Occipital lobe (tissue), 2 donors: ENCODE data around the gene SPNS1. TPM values are rescaled to one million over a fixed set of nuclear protein-coding genes. Genes with fewer than 3 reads are reported as not detected.
"Not testable (repeated sequence)": the region's sequence is repeated elsewhere in the genome, so short reads cannot be mapped to it uniquely, and the experiment has no call there.

Source experiments
- DNase-seq: peaks from one replicate; lab custom pipeline; 2025; lab: John Stamatoyannopoulos, UW
- total RNA-seq: library from RNA; depleted of rRNA; stranded (reverse); fragments of >200 nt; gene quantifications from one replicate; pipeline ENCODE4 v1.2.3, GENCODE V29; 2014

SPNS1 gene
- total RNA-seq, result 17.8 TPM

GRCh38 chr16:28974437-28975157 is at the start of gene SPNS1:
Gene SPNS1 (plus strand): TSS chr16:28974778. CDS start chr16:28975152, 374 bp downstream.
- peak; percentile 94 for DNase-seq

DNA sequence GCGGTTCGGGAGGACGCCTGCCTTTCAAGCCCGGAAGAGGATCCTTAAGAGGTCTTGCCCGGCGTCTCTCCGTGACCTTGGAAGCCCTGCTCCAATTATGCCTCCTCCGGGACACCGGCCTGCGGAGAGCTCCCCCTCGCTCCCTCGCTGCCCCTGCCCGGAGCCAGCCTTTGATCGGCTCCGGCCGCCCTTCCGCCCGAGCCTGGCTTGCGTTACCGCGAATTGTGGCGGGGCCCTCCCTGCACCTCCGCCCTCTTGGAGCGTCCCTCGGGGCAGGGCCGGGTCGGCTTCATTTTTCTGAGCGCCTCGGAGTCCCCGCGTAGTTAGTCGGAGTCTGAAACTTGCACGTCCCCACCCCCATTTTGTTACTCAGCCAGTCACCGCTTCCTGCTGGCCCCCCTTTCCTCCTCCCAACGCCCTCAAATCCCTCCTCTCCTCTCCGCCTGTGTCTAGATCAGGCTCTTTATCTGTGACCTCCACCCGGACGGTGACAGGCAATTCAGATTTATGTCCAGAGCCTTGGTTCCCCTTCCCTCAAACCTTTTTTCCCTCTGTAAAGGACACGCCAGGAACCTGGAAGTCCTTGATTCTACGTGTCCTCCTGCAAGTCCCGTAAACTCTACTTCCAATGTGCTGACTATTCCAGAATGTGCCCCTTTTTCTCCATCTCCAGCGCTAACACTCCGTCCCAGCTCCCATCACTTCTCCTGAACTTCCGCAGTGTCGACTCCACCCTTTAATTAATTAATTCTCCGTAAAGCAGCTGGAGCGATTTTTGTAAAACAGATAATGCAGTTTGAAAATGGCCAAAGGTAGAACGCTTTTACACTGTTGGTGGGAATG is 49.0 kb upstream of the SPNS1 start:
- DNase-seq, result peak; percentile 69

DNA sequence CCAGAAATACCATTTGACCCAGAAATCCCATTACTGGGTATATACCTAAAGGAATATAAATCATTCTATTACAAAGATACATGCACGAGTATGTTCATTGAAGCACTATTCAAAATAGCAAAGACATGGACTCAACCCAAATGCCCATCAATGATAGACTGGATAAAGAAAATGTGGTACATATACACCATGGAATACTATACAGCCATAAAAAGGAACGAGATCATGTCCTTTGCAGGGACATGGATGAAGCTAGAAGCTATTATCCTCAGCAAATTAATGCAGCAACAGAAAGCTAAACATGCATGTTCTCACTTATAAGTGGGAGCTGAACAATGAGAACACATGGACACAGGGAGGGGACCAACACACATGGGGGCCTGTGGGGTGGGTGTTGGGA is 48.3 kb upstream of the SPNS1 start:
- not testable (repeated sequence) for DNase-seq

GRCh38 chr16:28927815-28928214 is 46.8 kb upstream of the SPNS1 start:
- no peak for DNase-seq

GRCh38 chr16:28930203-28930602 is 44.4 kb upstream of the SPNS1 start:
- DNase-seq, result no peak

GRCh38 chr16:28930652-28931051 is 43.9 kb upstream of the SPNS1 start:
- DNase-seq, result no peak

DNA sequence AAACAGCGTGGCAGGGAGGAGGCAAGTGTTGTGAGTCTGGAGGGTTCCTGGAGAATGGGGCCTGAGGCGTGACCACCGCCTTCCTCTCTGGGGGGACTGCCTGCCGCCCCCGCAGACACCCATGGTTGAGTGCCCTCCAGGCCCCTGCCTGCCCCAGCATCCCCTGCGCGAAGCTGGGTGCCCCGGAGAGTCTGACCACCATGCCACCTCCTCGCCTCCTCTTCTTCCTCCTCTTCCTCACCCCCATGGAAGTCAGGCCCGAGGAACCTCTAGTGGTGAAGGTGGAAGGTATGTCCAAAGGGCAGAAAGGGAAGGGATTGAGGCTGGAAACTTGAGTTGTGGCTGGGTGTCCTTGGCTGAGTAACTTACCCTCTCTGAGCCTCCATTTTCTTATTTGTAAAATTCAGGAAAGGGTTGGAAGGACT is 42.8 kb upstream of the SPNS1 start, which contains the start of gene CD19:
CD19 (plus strand) TSS at position 171 of the 425 bp plus-strand sequence; CDS start at position 201, 30 bp downstream.
- DNase-seq, result no peak

DNA sequence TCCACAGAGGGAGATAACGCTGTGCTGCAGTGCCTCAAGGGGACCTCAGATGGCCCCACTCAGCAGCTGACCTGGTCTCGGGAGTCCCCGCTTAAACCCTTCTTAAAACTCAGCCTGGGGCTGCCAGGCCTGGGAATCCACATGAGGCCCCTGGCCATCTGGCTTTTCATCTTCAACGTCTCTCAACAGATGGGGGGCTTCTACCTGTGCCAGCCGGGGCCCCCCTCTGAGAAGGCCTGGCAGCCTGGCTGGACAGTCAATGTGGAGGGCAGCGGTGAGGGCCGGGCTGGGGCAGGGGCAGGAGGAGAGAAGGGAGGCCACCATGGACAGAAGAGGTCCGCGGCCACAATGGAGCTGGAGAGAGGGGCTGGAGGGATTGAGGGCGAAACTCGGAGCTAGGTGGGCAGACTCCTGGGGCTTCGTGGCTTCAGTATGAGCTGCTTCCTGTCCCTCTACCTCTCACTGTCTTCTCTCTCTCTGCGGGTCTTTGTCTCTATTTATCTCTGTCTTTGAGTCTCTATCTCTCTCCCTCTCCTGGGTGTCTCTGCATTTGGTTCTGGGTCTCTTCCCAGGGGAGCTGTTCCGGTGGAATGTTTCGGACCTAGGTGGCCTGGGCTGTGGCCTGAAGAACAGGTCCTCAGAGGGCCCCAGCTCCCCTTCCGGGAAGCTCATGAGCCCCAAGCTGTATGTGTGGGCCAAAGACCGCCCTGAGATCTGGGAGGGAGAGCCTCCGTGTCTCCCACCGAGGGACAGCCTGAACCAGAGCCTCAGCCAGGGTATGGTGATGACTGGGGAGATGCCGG is 42.0 kb upstream of the SPNS1 start:
- no peak for DNase-seq

GRCh38 chr16:28933171-28933570 is 41.4 kb upstream of the SPNS1 start:
- DNase-seq, result no peak

DNA sequence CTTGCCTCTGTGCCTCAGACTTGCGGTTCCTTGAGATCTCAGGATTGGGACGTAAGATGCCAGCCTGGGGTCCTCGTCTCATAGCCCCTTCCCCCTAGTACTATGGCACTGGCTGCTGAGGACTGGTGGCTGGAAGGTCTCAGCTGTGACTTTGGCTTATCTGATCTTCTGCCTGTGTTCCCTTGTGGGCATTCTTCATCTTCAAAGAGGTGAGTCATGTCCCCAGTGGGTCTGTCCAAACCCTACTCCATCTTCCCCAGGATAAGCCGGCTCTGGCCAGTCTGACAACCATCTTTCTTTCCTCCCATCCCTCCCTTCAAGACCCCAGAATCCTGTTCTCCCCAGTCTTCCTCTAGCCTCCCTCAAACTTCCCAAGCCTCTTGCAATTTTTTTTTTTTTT is 39.2 kb upstream of the SPNS1 start:
- DNase-seq, result no peak

DNA sequence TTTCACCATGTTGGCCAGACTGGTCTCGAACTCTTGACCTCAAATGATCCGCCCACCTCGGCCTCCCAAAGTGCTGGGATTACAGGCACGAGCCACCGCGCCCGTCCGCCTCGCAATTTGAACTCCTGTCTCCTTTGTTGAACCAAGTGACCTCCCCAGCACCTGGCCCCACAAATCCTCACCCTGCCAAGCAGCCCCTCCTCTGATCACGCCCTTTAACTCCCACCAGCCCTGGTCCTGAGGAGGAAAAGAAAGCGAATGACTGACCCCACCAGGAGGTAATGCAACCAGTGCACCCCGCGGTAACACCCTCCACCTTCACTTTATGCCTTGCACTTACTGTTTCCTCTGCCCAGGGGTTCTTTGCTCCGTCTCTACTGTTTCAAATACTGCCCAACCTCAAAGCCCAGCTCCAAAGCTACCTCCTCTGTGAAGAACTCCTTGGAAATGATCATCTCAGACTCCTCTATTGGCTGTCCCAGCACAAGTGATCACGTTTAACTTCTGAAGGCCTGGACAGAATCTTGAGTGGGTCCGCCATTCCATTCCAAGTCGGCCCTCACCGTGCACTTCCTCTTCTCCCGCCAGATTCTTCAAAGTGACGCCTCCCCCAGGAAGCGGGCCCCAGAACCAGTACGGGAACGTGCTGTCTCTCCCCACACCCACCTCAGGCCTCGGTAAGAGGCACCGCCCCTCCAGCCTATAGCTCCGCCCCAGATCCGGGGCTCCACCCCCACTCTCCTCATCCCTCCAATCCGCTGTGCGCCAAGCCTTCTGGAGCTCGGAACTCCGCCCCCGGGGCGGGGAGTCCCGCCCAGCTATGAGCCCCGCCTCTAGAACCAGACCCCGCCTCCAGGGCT is 38.4 kb upstream of the SPNS1 start:
- peak; percentile 18 for DNase-seq

DNA sequence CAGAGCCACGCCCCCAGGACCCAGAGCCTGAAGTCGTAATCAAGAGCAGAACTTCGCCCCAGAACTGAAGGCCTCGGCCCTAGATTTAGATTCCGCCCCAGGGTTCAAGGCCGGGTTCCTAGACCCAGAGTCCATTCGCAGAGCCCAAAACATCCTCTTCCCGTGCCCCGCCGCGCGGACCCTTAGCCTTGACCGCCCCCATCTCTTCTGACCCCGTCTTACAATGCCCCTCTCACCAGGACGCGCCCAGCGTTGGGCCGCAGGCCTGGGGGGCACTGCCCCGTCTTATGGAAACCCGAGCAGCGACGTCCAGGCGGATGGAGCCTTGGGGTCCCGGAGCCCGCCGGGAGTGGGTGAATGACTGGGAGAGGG is 37.8 kb upstream of the SPNS1 start:
- no peak for DNase-seq

DNA sequence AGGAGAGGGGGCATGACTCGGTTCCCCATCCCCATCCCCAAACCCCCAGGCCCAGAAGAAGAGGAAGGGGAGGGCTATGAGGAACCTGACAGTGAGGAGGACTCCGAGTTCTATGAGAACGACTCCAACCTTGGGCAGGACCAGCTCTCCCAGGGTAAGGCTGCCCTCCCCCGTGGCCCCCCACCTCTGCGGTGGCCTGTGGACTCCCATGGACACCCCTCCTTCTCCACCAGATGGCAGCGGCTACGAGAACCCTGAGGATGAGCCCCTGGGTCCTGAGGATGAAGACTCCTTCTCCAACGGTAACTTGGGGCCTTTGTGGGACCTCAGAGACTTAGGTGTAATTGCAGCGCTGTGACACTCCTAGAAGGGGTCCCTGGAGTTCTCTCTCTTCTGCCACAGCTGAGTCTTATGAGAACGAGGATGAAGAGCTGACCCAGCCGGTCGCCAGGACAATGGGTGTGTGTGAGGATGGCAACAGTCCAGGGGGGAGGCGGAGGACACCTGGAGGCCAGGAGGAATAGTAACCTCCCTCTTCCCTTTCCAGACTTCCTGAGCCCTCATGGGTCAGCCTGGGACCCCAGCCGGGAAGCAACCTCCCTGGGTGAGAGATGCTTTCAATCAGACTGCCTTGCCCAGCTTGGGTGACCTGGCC is 37.2 kb upstream of the SPNS1 start:
- no peak for DNase-seq

- DNase-seq, result no peak
Observed at GRCh38 chr16:28938721-28939120, 35.9 kb upstream of the SPNS1 start.

DNA sequence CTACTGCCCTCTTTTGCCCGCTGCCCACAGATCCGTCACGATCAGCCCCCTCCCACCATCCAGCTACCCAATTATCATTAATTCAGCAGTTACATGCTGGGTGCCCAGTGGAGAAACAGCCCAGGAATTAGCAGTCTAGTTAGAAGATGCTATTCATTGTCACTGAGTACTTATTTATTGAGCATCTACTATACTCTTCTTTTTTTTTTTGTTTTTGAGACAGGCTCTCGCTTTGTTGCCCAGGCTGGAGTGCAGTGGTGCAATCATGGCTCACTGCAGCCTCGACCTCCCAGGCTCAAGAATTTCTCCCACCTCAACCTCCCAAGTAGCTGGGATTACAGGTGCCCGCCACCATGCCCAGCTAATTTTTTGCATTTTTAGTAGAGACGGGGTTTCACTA is 34.8 kb upstream of the SPNS1 start:
- DNase-seq, result not testable (repeated sequence)

DNA sequence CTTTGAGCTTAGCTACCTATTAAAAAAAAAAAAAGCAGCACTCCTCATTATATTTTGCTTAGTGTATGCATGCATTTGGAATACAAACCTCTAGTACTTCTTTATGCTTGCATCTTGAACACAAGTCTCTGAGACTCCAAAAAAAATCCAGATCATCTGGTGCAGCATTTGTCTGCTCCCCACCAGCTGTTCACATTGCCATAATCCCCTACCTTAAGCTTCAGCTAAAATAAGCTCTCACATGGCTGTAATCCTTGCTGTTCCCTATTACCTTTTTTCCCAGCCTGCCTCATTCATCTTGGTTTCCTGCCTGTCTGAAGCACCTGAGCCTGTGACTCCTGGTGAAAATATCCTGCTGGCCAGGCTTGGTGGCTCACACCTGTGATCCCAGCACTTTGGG is 31.3 kb upstream of the SPNS1 start:
- DNase-seq, result no peak

GRCh38 chr16:28946681-28947080 is 27.9 kb upstream of the SPNS1 start:
- DNase-seq, result no peak

DNA sequence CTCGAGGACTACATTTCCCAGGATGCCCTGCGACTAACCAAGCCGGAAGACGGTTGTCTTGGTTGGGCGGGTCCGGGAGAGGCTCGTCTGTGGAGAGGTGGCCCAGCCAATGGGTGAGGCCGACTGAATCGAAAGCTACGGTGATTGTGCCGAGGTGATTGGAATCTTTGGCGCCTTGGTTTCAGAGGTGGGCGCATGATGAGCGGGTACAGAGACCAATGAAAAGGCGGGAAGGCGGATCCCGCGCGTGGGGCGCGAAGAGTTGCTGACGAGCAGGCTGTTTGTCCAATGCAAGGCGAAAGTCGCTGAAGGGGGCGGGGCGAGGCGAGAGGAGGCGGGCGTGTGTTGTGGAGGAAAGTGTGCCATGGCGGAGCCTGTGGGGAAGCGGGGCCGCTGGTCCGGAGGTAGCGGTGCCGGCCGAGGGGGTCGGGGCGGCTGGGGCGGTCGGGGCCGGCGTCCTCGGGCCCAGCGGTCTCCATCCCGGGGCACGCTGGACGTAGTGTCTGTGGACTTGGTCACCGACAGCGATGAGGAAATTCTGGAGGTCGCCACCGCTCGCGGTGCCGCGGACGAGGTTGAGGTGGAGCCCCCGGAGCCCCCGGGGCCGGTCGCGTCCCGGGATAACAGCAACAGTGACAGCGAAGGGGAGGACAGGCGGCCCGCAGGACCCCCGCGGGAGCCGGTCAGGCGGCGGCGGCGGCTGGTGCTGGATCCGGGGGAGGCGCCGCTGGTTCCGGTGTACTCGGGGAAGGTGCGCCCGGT is 23.7 kb upstream of the SPNS1 start, which contains the start of gene NFATC2IP:
NFATC2IP (plus strand) TSS at position 290 of the 762 bp plus-strand sequence; CDS start at position 365, 75 bp downstream.
- peak; percentile 100 for DNase-seq

DNA sequence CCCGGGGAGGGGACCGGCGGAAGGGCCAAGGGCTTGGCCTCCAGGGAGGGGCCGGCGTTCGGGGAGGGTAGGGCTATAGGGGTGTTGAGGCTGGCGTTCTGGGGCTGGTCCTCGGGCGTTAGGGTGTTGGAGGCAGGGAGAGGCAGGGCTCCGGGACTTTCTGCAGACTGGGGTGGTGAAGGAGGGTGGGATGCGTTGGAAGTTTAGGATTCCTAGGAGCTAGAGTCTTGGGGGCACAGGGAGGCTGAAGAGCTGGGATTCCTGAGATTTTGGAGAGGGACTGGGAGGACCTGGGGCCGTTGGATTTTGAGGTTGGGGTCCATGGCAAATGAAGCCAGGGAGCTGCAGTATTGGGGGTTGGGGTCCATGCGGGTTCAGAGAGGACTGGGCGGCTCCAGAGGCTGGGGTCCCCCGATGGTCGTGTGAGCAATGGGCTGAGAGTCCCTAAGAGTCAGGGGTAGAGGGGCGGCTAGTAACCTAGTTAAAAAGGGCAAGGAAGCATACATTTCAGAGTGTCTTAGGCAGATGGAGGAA is 23.1 kb upstream of the SPNS1 start:
- DNase-seq, result no peak
